ENCODE data around the gene KRT81. TPM values are rescaled to one million over a fixed set of nuclear protein-coding genes. Genes with fewer than 3 reads are reported as not detected.

Gene KRT81
- 129 and 158 TPM in 2 replicates for total RNA-seq (2014; rRNA removed; shearing (Covaris generic))

GRCh38 chr12:52291267-52291935 is at the start of gene KRT81:
Gene KRT81 (minus strand): TSS chr12:52291534. CDS start chr12:52291465, 69 bp downstream.

GRCh38 chr12:52320784-52321400 is 29.6 kb upstream of the KRT81 start, which contains the start of gene KRT83:
Gene KRT83 (minus strand): TSS chr12:52321398. CDS start chr12:52321335, 63 bp downstream.

GRCh38 chr12:52274521-52275120 is 16.7 kb downstream of the KRT81 start, which contains the start of gene KRT86:
Gene KRT86 (plus strand): TSS chr12:52274645. CDS start chr12:52301917, 27,272 bp downstream.

Other genes starting within 250 kb of the KRT81 start
- gene NR4A1, start 240.1 kb downstream of the KRT81 start, total RNA-seq (2014; rRNA removed; shearing (Covaris generic)), result 79.1 and 101 TPM in 2 replicates
- 199 and 233 TPM in 2 replicates for gene ATG101, start 221.6 kb downstream of the KRT81 start, total RNA-seq (2014; rRNA removed; shearing (Covaris generic))
- 0.58 and 0.72 TPM in 2 replicates for gene SMIM41, start 211.8 kb downstream of the KRT81 start, total RNA-seq (2014; rRNA removed; shearing (Covaris generic))
- 40.8 and 49.9 TPM in 2 replicates for gene KRT80, start 99.5 kb downstream of the KRT81 start, total RNA-seq (2014; rRNA removed; shearing (Covaris generic))
- gene KRT7, start 58.3 kb downstream of the KRT81 start, total RNA-seq (2014; rRNA removed; shearing (Covaris generic)), result 31.9 and 37.9 TPM in 2 replicates
- 3.0 and 4.7 TPM in 2 replicates for gene KRT86, start 16.9 kb downstream of the KRT81 start, total RNA-seq (2014; rRNA removed; shearing (Covaris generic))
- gene KRT83, start 29.9 kb upstream of the KRT81 start, total RNA-seq (2014; rRNA removed; shearing (Covaris generic)), result 0.08 and 0.19 TPM in 2 replicates
- not detected in 2 replicates for gene KRT85, start 75.9 kb upstream of the KRT81 start, total RNA-seq (2014; rRNA removed; shearing (Covaris generic))
- not detected in 2 replicates for gene KRT84, start 94.1 kb upstream of the KRT81 start, total RNA-seq (2014; rRNA removed; shearing (Covaris generic))
- gene KRT82, start 114.8 kb upstream of the KRT81 start, total RNA-seq (2014; rRNA removed; shearing (Covaris generic)), result not detected in 2 replicates
- gene KRT75, start 142.8 kb upstream of the KRT81 start, total RNA-seq (2014; rRNA removed; shearing (Covaris generic)), result 0.19 TPM in 1 of 2 replicates, not detected in the other
- 1.2 and 2.0 TPM in 2 replicates for gene KRT6B, start 160.6 kb upstream of the KRT81 start, total RNA-seq (2014; rRNA removed; shearing (Covaris generic))
- not detected in 2 replicates for gene KRT6C, start 182.3 kb upstream of the KRT81 start, total RNA-seq (2014; rRNA removed; shearing (Covaris generic))
- 0.08 TPM in 1 of 2 replicates, not detected in the other for gene KRT6A, start 201.7 kb upstream of the KRT81 start, total RNA-seq (2014; rRNA removed; shearing (Covaris generic))
- not detected in 2 replicates for gene KRT5, start 228.9 kb upstream of the KRT81 start, total RNA-seq (2014; rRNA removed; shearing (Covaris generic))

Measured in A375 (cell line).